WTC11 (cell line): ENCODE results near the gene CD28. TPM values are rescaled to one million over a fixed set of nuclear protein-coding genes. Genes with fewer than 3 reads are reported as not detected.

Source experiments
- ATAC-seq: fragments of 200-7000 bp; cut with Tn5 transposase; 2 replicates; pipeline ENCODE4 v1.10.0; 2021; ENCODE audit warnings: mild to moderate bottlenecking, moderate library complexity
- CTCF ChIA-PET: fragments of 300-600 bp; sonication (Branson Sonifier 250); formaldehyde crosslinking; loops from one replicate; lab custom pipeline; 2021; ENCODE audit warnings: antibody characterized with exemption; lab: Charles Lee
- POLR2A ChIA-PET: fragments of 350-600 bp; sonication (Branson Sonifier 250); formaldehyde crosslinking; loops from one replicate; lab custom pipeline; 2021; ENCODE audit warnings: antibody characterized with exemption; lab: Charles Lee
- DNase-seq: peaks from one replicate; pipeline ENCODE4 v3.0.0; 2021; ENCODE audit warnings: low spot score
- H3K27ac Mint-ChIP-seq: 2 replicates; pipeline ENCODE4 v1.8.0; 2021; ENCODE audit warnings: mixed read lengths
- H3K27me3 Mint-ChIP-seq: 2 replicates; pipeline ENCODE4 v1.8.0; 2021; ENCODE audit warnings: low read depth, mild to moderate bottlenecking, moderate library complexity, mixed read lengths
- H3K36me3 Mint-ChIP-seq: 2 replicates; pipeline ENCODE4 v1.8.0; 2021; ENCODE audit warnings: mixed read lengths
- H3K4me1 Mint-ChIP-seq: 2 replicates; pipeline ENCODE4 v1.8.0; 2022; ENCODE audit warnings: mixed read lengths
- H3K4me3 Mint-ChIP-seq: 2 replicates; pipeline ENCODE4 v1.8.0; 2021; ENCODE audit warnings: mild to moderate bottlenecking, moderate library complexity, mixed read lengths
- H3K9me3 Mint-ChIP-seq: 2 replicates; pipeline ENCODE4 v1.8.0; 2021; ENCODE audit warnings: mixed read lengths
- AFF4 ChIP-seq: sonication (generic); formaldehyde crosslinking; IDR thresholded peaks from 2 replicates; pipeline ENCODE4 v1.8.1; 2023; ENCODE audit warnings: mild to moderate bottlenecking, missing genetic modification reagents, borderline replicate concordance
- AR ChIP-seq: fragments of 250-450 bp; sonication (Bioruptor Pico); IDR thresholded peaks from 2 replicates; pipeline ENCODE4 v1.9.0; 2021; ENCODE audit warnings: mild to moderate bottlenecking
- CREM ChIP-seq: sonication (generic); formaldehyde crosslinking; IDR thresholded peaks from 2 replicates; pipeline ENCODE4 v1.8.1; 2022; ENCODE audit warnings: mild to moderate bottlenecking, missing genetic modification reagents, moderate library complexity
- EMX1 ChIP-seq: fragments of 250-450 bp; sonication (Bioruptor Pico); IDR thresholded peaks from 2 replicates; pipeline ENCODE4 v1.8.0; 2021; ENCODE audit warnings: mild to moderate bottlenecking
- MAX ChIP-seq: sonication (generic); formaldehyde crosslinking; IDR thresholded peaks from 2 replicates; pipeline ENCODE4 v1.8.0; 2022; ENCODE audit warnings: mild to moderate bottlenecking, missing genetic modification reagents
- NFATC4 ChIP-seq: fragments of 250-450 bp; sonication (Bioruptor Pico); IDR thresholded peaks from 2 replicates; pipeline ENCODE4 v1.9.0; 2021; ENCODE audit warnings: mild to moderate bottlenecking
- NR3C1 ChIP-seq: sonication (generic); formaldehyde crosslinking; conservative IDR thresholded peaks from 2 replicates; pipeline ENCODE4 v1.8.1; 2023; ENCODE audit warnings: low read depth, mild to moderate bottlenecking, missing genetic modification reagents
- PREB ChIP-seq: sonication (generic); formaldehyde crosslinking; IDR thresholded peaks from 2 replicates; pipeline ENCODE4 v1.8.1; 2022; ENCODE audit warnings: mild to moderate bottlenecking, missing genetic modification reagents, moderate library complexity, borderline replicate concordance
- ZNF121 ChIP-seq: sonication (generic); formaldehyde crosslinking; IDR thresholded peaks from 2 replicates; pipeline ENCODE4 v1.8.0; 2023; ENCODE audit warnings: missing genetic modification reagents
- ZNF317 ChIP-seq: sonication (generic); formaldehyde crosslinking; IDR thresholded peaks from 2 replicates; pipeline ENCODE4 v1.8.1; 2023; ENCODE audit warnings: low read depth, mild to moderate bottlenecking, moderate library complexity, missing genetic modification reagents, borderline replicate concordance
- ZNF512 ChIP-seq: sonication (generic); formaldehyde crosslinking; IDR thresholded peaks from 2 replicates; pipeline ENCODE4 v1.8.1; 2022; ENCODE audit warnings: missing genetic modification reagents, borderline replicate concordance
- ZNF532 ChIP-seq: fragments of 250-450 bp; sonication (Bioruptor Pico); IDR thresholded peaks from 2 replicates; pipeline ENCODE4 v1.9.0; 2021; ENCODE audit warnings: mild to moderate bottlenecking, borderline replicate concordance
- total RNA-seq: library from RNA; stranded (reverse); gene quantifications from 3 replicates; pipeline ENCODE4 v1.2.3, GENCODE V29; 2021

Gene CD28
- total RNA-seq, 1 experiment from 2014 or later: 0.11 TPM

- TF ChIP-seq AR (no peak), NR3C1 (CRISPR knock-in tag) (no peak), ZNF532 (no peak), PREB (CRISPR knock-in tag) (no peak), AFF4 (CRISPR knock-in tag) (no peak), NFATC4 (CRISPR knock-in tag) (no peak), MAX (CRISPR knock-in tag) (no peak), CREM (CRISPR knock-in tag) (no peak), EMX1 (CRISPR knock-in tag) (no peak)
- ChIA-PET POLR2A (no interaction called here), CTCF (no interaction called here)
- H3K4me1 Mint-ChIP-seq: peaks cover 21% of the 10 kb centered on the region
- peak; percentile 86 for ATAC-seq
- H3K27me3 Mint-ChIP-seq: no peaks in the 10 kb centered on the region
- no peak overlapping the region for H3K4me3 Mint-ChIP-seq
- H3K27ac Mint-ChIP-seq: no peak overlapping the region
- DNase-seq: no peak
- no peaks in the 10 kb centered on the region for H3K36me3 Mint-ChIP-seq
- H3K9me3 Mint-ChIP-seq: no peaks in the 10 kb centered on the region
Observed at GRCh38 chr2:203734276-203734983, 28.0 kb downstream of the CD28 start.

GRCh38 chr2:203737360-203737759 lies 30.9 kb downstream of the CD28 start:
- CTCF ChIA-PET: no interaction called here
- Mint-ChIP-seq H3K27me3 (no peaks in the 10 kb centered on the region), H3K9me3 (no peaks in the 10 kb centered on the region), H3K4me3 (no peak overlapping the region), H3K27ac (no peak overlapping the region), H3K36me3 (no peaks in the 10 kb centered on the region), H3K4me1 (peaks cover 19% of the 10 kb centered on the region)
- TF ChIP-seq ZNF512 (CRISPR knock-in tag) (no peak), ZNF317 (CRISPR knock-in tag) (no peak), ZNF121 (no peak)
- ATAC-seq (no peak), DNase-seq (no peak)
- POLR2A ChIA-PET: no interaction called here
